Cardiac fibroblast (primary cell): Measurements from ENCODE around the gene GATAD2B.

Source experiments
- DNase-seq, 2 donors: peaks; one replicate each; pipeline versions ENCODE4 v3.0.0 to v3.0.0-alpha.2; 2010; ENCODE audit warnings: low read depth in 2 of 2
- H3K4me3 ChIP-seq, 2 donors: replicated peaks in 1 of 2; 1 replicate in 1 of 2; 2 replicates in 1 of 2; pipeline ENCODE4 v1.5.1; 2011; ENCODE audit warnings: low read depth in 2 of 2, low read length in 2 of 2, mild to moderate bottlenecking in 2 of 2, moderate library complexity in 1 of 2
- CTCF ChIP-seq: IDR thresholded peaks from one replicate; pipeline ENCODE4 v1.5.1; 2011; ENCODE audit warnings: low read depth, mild to moderate bottlenecking, low read length, inconsistent platforms

Gene GATAD2B

GRCh38 chr1:153795330-153795837 lies 127.4 kb downstream of the GATAD2B start:
- no peak for TF ChIP-seq CTCF
- no peak for DNase-seq
- H3K4me3 ChIP-seq = no peak overlapping the region

DNA sequence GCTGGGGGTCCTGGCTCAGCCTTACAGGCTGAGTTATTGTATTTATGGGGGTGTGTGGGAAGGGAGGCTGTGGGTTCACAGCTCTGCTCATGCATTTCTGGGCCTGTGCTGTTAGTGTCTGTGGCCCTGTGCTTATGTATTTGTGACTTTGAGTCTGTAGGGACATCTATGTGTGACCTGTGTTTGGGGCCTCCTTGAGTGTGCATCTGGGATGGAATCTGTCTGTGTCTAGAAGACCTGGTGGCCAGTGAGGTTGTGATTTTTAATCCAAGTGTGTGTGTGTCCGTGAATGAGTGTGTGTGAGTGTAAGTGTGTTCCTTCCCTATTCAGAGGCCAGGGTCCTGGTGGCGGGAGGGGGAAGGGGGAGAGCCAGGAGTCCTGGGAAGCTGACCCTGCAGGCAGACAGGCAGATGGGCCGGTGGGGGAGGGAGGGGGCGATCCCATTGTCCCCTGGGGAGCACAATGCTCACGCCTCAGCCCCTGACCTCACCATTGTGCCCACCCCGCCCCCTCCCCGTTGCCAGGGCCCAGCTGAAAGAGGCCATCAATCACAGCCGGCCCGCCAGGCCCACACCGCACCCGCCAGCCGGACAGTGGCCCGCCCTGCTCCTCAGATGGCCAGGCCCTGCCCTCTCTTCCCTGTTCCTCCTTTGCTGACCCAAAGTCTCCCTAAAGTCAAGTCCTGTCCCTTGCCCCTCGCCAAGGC lies 128.0 kb downstream of the GATAD2B start:
- no peak for TF ChIP-seq CTCF
- no peak for DNase-seq

GRCh38 chr1:153793973-153794615 lies 128.7 kb downstream of the GATAD2B start:
- no peak overlapping the region for H3K4me3 ChIP-seq
- no peak for TF ChIP-seq CTCF
- no peak for DNase-seq

More for the DNA sequence above, 128.0 kb downstream of the GATAD2B start:
- H3K4me3 ChIP-seq = no peak overlapping the region

DNA sequence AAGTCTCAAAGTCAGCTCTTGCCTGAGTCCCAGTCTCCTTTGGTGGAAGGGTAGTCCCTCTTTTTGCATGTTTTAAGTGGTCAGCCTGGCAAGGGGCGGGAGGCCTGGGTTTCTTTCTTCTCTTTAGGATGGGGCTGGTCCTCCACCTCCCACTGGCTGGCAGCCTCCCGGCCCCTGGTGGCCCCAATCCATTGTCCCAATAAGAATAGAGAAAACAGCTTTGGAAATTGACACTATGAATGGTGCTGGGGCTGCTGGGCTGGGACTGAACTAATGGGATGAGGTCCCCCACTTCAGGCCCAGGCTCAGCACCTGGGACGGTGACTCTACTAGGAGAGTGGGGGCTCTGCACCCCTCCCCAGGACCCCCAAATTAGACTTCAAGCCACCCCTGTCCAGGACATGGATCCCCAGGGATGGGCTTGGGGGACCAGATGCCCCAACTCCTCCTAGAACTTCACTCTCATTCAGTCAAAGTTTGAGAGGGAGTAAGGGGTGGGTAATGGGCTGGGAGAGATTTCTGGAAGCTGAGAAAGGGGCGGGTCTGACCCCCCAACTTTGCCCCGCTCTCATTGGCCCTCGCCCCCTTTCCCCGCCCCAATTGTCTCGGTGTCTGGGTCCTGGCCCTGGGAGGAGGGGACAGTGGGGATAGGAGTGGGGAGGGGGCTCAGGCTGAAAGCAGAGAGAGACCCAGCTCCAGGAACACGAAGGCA lies 129.4 kb downstream of the GATAD2B start:
- no peak overlapping the region for H3K4me3 ChIP-seq
- TF ChIP-seq CTCF = no peak
- DNase-seq = no peak

DNA sequence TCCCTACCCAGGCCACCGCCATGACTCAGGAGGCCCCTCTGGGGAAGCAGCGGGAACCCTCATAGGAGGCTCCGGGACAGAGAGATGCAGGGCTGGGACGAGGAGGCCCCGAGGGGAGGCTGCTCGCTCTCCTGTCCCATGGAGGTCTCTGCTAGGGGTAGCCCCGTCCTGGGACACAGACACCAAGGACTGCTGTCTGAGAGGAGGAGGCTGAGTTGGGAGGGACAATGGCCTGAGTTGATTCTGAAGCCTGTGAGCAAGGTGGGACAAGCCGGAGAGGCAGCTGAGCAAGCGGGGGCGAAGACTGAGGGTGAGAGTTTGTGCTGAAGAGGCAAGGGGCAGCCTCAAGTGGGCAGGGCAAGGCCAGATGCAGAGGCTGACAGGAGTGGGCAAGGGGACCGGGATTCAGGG lies 130.1 kb downstream of the GATAD2B start:
- no peak for DNase-seq
- no peak for TF ChIP-seq CTCF
- no peak overlapping the region for H3K4me3 ChIP-seq

DNA sequence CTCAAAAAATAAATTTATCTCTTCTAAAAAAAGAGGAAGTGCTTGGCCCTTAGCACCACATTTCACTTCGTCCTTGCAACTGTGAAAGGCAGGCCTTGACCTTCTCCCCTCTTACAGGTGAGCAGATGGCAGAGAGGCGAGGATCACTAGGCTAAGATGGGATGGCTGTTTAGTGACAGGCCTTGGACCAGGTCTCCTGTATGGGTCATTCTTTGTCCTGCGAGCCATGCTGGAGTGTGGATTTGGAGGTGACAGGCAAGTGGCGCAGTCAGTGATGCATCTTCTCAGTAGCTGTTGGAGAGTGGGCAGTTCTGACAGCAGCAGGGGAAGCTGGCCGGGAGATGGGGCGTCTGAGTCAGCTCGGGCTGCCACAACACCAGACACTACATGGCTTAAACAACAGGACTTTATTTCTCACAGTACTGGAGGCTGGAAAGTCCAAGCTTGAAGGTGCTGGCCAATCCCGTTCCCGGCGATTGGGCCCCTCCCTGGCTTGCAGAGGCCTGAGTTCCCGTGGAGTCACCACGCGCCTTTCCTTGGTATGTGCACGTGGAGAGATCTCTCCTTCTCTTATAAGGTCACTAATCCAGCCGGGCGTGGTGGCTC lies 131.0 kb downstream of the GATAD2B start:
- H3K4me3 ChIP-seq = no peak overlapping the region
- DNase-seq = peak; percentile 41 to 63
- TF ChIP-seq CTCF = no peak
